ENCODE results near the gene SLC8A1. TPM values are rescaled to one million over a fixed set of nuclear protein-coding genes. Genes with fewer than 3 reads are reported as not detected.

Gene SLC8A1
- total and polyA plus RNA-seq, 2 donors (not counting 1 experiment from before 2014, with no cell fraction given): 0.07 to 0.20 TPM

- Mint-ChIP-seq H3K27ac (no peak overlapping the region), H3K27me3 (no peaks in the 10 kb centered on the region), H3K4me1 (no peaks in the 10 kb centered on the region), H3K9me3 (ENCODE audit: insufficient read depth) (no peaks in the 10 kb centered on the region), H3K4me3 (no peak overlapping the region)
- WGBS (ENCODE audit: insufficient coverage): no CpG with 5 or more reads among the region's 1 CpG
- intact Hi-C loops (cut with micrococcal nuclease): no loop called here
- CTCF ChIA-PET: no interaction called here
- Histone ChIP-seq H4K20me1 (ENCODE audit: control insufficient read depth, insufficient read depth, low read length, poor library complexity, severe bottlenecking) (no peaks in the 10 kb centered on the region), H3K9me3 (ENCODE audit: control extremely low read depth in 1 of 3, control insufficient read depth in 2 of 3, insufficient read depth in 1 of 3, low read length in 2 of 3) (no peaks in the 10 kb centered on the region), H3K27ac (ENCODE audit: low read length in 2 of 2) (no peak overlapping the region), H3K4me2 (replicated peaks; ENCODE audit: low read depth, low read length, poor library complexity, severe bottlenecking) (no peak overlapping the region), H2AFZ (ENCODE audit: insufficient read depth, low read depth, low read length, poor library complexity, severe bottlenecking) (no peak overlapping the region), H3K79me2 (ENCODE audit: control insufficient read depth, insufficient read depth, low read length) (no peaks in the 10 kb centered on the region), H3K36me3 (replicated peaks in 1 of 2; ENCODE audit: control extremely low read depth in 1 of 2, control insufficient read depth in 1 of 2, extremely low read depth in 1 of 2, insufficient read depth in 2 of 2, low read length in 1 of 2) (no peaks in the 10 kb centered on the region), H3K4me3 (ENCODE audit: control extremely low read depth in 1 of 5, extremely low read depth in 1 of 5, insufficient read depth in 1 of 5, low read depth in 2 of 5, low read length in 4 of 5) (no peak overlapping the region), H3K27me3 (replicated peaks in 1 of 4; ENCODE audit: control extremely low read depth in 1 of 4, control insufficient read depth in 3 of 4, insufficient read depth in 4 of 4, low read length in 3 of 4) (no peaks in the 10 kb centered on the region), H3K9ac (ENCODE audit: low read length) (no peak overlapping the region), H3K4me1 (ENCODE audit: control insufficient read depth in 2 of 2, insufficient read depth in 2 of 2, low read length in 2 of 2) (no peaks in the 10 kb centered on the region)
- ATAC-seq (ENCODE audit: low read depth): no peak
- POLR2A ChIA-PET: no interaction called here
- DNase-seq: no peak
- no peak for TF ChIP-seq CTCF (IDR thresholded peaks at IDR 0.05)
- no peak for TF ChIP-seq EZH2 (IDR thresholded peaks at IDR 0.05; ENCODE audit: borderline replicate concordance, insufficient read depth, low read depth, low read length, poor library complexity, severe bottlenecking)
These were observed 107.5 kb downstream of the SLC8A1 start for GRCh38 chr2:40344364-40344763.

- Histone ChIP-seq H3K9ac (ENCODE audit: low read length) (no peak overlapping the region), H3K4me1 (ENCODE audit: control insufficient read depth in 2 of 2, insufficient read depth in 2 of 2, low read length in 2 of 2) (no peaks in the 10 kb centered on the region), H3K4me2 (replicated peaks; ENCODE audit: low read depth, low read length, poor library complexity, severe bottlenecking) (no peak overlapping the region), H3K9me3 (ENCODE audit: control extremely low read depth in 1 of 3, control insufficient read depth in 2 of 3, insufficient read depth in 1 of 3, low read length in 2 of 3) (no peaks in the 10 kb centered on the region), H3K27ac (ENCODE audit: low read length in 2 of 2) (no peak overlapping the region), H2AFZ (ENCODE audit: insufficient read depth, low read depth, low read length, poor library complexity, severe bottlenecking) (no peak overlapping the region), H3K36me3 (replicated peaks in 1 of 2; ENCODE audit: control extremely low read depth in 1 of 2, control insufficient read depth in 1 of 2, extremely low read depth in 1 of 2, insufficient read depth in 2 of 2, low read length in 1 of 2) (no peaks in the 10 kb centered on the region), H3K27me3 (replicated peaks in 1 of 4; ENCODE audit: control extremely low read depth in 1 of 4, control insufficient read depth in 3 of 4, insufficient read depth in 4 of 4, low read length in 3 of 4) (no peaks in the 10 kb centered on the region), H3K79me2 (ENCODE audit: control insufficient read depth, insufficient read depth, low read length) (no peaks in the 10 kb centered on the region), H3K4me3 (ENCODE audit: control extremely low read depth in 1 of 5, extremely low read depth in 1 of 5, insufficient read depth in 1 of 5, low read depth in 2 of 5, low read length in 4 of 5) (no peak overlapping the region), H4K20me1 (ENCODE audit: control insufficient read depth, insufficient read depth, low read length, poor library complexity, severe bottlenecking) (no peaks in the 10 kb centered on the region)
- no peak for TF ChIP-seq CTCF (IDR thresholded peaks at IDR 0.05)
- no peak for TF ChIP-seq EZH2 (IDR thresholded peaks at IDR 0.05; ENCODE audit: borderline replicate concordance, insufficient read depth, low read depth, low read length, poor library complexity, severe bottlenecking)
- Mint-ChIP-seq H3K4me3 (no peak overlapping the region), H3K27me3 (no peaks in the 10 kb centered on the region), H3K27ac (no peak overlapping the region), H3K9me3 (ENCODE audit: insufficient read depth) (no peaks in the 10 kb centered on the region), H3K4me1 (no peaks in the 10 kb centered on the region)
- intact Hi-C loops (cut with micrococcal nuclease): no loop called here
- 100% methylated on average over 1 of the region's 2 CpGs for WGBS (ENCODE audit: insufficient coverage)
- CTCF ChIA-PET: no interaction called here
- POLR2A ChIA-PET: no interaction called here
- DNase-seq: no peak
- ATAC-seq (ENCODE audit: low read depth): no peak
These were observed 108.0 kb downstream of the SLC8A1 start for GRCh38 chr2:40343902-40344301.

All from B cell (primary cell).